ENCODE results near the gene FRYL.
"Not testable (repeated sequence)": the region's sequence is repeated elsewhere in the genome, so short reads cannot be mapped to it uniquely, and the experiment has no call there.

FRYL gene

DNA sequence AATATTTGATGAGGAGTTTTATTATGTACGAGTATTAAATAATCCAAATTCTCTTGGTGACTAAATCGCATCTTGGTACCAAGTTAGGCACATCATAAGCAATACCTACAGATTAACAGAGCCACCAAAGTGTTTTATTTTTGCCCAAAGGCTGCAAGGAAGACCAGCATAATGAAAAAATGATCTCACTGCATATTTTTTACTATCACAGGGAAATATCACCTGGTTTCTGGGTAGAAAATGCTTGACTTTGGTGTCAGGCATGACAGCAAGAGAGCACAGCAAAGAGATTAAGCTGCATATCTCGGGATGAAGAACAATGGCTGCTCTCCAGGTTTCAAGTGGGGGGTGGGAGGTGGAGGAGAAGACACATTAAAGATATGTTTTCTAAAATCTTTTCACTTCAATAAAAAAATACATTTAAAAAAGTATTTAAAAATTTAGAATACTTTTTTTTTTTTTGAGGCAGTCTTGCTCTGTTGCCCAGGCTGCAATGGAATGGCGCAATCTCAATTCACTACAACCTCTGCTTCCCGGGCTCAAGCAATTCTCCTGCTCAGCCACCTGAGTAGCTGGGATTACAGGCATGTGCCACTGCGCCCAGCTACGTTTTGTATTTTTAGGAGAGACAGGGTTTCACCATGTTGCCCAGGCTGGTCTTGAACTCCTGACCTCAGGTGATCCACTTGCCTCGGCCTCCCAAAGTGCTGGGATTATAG is 86.1 kb downstream of the FRYL start:
- no peak for DNase-seq

DNA sequence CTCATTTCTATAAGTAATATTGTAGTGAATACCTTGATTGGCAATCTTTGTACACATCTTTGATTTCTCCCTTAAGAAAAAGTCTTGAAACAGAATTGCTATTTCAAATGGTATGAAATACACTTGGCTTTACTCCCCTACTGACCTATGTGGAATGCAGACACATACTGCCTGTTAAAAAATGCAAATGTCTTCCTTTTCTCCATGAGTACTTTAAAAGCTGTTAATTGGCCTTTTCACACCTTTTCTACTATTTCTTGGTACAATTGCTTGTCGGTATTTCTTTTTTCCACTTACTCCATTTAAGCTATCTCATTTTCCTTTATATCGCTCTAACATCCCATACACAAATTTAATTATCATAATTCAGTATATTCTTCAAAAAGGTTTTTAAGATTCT is 87.2 kb downstream of the FRYL start:
- no peak for DNase-seq

DNA sequence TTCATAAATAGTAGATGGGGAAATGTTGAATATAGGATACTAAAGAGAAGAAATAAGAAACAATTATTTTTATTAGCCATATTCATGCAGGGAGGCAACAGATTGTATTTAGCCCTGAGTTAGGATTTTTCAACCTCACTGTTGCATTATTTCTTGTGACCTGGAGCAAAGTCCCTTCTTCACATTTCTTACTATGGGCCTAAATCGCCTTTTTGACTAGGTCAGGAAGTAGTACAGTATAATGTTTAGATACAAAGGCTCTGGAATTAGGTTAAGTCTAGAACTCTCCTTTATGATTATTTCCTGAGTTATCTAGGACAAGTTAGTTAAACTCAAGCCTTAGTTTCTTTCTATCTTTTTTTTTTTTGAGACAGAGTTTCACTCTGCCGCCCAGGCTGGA is 88.0 kb downstream of the FRYL start:
- DNase-seq = no peak

GRCh38 chr4:48688953-48689352 is 91.1 kb downstream of the FRYL start:
- no peak for DNase-seq

- no peak for DNase-seq
Observed at GRCh38 chr4:48687313-48688051, 92.6 kb downstream of the FRYL start.

GRCh38 chr4:48686369-48686768 is 93.7 kb downstream of the FRYL start:
- DNase-seq = no peak

DNA sequence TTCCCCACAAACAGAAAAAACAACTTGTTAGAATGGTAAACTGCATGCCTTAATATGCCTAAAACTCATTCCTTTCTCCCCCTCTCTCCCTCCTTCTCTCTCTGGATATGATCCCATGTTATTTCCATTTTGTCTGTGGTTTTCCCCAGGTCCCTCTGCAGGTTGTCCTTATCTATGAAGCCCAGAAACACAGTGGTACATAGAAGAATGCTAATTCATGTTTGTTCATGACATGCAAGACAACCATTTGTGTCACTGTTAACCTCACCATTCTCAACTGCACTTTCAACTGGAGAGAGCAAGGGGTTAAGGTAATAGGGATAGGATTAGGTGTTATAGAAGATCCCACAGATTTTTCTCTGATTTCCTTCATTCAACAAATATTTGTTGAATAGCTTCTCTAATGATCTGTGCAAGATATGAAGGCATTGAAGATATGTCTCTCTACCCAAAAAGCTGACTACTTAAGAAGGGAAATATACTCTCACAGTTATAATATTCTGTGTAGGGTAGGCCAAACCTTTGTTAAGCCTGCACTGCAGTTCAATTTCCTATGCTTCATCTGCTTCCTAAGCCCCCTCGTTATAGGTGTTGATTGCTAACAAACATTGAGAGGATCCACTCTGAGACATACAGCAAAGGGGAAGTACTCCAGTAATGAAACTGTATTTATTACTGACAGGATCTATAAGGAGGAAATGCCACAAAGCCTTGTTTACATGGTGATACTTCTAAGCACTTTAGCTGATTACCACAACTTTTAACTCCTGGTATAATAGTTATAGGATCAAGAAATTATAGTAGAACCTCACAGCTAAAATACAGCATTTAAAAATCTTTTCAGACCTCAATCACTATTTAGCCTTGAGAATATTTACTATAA is 96.1 kb downstream of the FRYL start:
- no peak for DNase-seq

GRCh38 chr4:48682870-48683269 is 97.2 kb downstream of the FRYL start:
- not testable (repeated sequence) for DNase-seq

DNA sequence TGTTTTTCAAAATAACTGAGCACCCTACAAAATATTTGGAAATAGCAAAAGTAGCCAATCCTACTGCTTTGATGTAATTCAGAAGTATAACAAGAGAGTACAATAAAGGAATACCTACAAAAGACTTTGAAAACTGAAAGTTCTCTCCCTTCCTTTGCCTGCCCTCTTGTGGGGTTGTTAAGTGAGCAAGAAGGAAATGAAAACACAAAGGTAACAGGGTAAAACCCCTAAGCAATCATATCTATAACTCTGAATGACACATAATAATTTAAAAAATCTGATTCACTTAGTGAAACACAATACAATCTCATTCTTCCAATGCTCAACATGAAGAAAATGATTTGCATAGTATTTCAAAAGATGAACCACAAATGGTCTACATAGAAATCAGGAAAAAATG is 98.2 kb downstream of the FRYL start:
- no peak for DNase-seq

DNA sequence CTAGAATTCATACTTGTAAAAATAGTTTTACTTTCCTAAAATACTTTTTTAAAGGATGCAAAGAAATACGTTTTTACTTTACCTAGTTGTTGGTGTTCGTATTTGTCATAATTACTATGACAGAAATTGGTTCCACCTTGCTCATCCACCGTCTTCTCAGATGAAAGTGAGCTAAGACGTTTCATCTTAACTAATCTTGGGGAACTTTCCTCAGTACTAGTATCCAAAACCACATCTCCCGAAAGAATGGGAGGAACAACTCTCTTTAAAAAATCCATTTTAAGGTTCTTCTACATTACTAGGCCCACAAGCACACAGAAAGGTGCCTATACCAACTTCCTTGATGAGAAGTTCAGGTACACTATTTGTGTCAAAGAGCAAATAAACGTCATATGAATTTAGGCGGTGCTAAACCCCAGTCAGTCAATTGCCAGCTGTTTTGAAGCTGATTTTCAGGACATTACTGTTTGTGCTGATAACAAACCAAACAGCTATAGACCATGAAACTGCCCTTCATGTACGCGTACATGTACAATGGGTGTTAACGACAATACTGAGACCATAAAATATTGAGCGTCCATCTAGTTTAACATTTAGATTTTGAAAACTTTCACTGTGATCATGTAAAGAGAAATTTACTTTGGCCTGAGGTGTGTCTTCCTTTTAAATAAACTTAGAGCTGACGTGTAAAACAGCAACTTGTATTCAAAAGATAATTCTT is 99.1 kb downstream of the FRYL start:
- DNase-seq = no peak

GRCh38 chr4:48673537-48673936 is 106.5 kb downstream of the FRYL start:
- no peak for DNase-seq

DNA sequence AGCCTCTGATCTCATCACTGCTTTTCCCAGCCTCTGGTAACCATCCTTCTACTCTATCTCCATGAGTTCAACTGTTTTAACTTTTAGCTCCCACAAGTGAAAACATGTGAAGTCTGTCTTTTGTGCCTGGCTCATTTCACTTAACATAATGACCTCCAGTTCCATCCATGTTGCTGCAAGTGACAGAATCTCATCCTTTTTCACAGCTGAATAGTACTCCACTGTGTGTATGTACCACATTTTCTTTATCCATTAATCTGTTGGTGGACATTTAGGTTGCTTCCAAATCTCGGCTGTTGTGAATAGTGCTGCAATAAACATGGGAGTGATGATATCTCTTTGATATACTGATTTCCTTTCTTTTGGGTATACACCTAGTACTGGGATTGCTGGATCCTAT is 109.5 kb downstream of the FRYL start:
- no peak for DNase-seq

- DNase-seq = no peak
Observed at GRCh38 chr4:48669086-48669485, 111.0 kb downstream of the FRYL start.

DNA sequence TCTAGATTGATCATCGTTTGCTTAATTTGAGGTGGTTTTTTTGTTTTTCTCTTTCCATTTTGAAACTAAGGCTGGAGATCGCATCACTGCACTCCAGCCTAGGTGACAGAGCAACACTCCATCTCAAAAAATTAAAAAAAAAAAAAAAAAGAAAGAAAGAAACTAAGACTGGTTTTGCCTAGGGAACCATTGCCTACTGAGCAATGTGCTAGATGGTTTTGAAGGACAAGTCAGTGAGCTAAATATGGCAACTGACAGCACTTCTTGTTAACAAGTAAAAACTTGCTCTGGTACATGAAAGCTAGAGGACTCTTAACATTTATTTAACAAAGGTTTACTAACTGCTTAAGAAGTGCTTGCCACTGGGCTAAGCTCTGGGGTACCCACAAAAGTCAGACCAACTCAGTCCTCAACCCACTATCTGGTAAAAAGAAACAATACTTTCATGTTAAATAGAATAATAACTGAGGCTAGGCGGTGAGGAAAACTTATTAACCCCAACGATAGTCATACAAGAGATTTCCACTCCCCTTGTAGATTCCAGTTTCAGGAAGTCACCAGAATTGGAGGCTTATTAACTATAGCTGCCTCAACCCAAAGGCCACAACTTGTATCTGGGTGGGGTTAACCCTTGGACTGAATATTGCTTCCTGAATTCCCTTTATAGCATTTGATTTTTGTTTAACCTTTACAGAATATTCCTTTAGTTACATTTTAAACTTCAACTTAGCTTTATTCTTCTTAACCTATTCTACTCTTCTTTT is 111.6 kb downstream of the FRYL start:
- DNase-seq = no peak

GRCh38 chr4:48667148-48667547 is 112.9 kb downstream of the FRYL start:
- DNase-seq = no peak

DNA sequence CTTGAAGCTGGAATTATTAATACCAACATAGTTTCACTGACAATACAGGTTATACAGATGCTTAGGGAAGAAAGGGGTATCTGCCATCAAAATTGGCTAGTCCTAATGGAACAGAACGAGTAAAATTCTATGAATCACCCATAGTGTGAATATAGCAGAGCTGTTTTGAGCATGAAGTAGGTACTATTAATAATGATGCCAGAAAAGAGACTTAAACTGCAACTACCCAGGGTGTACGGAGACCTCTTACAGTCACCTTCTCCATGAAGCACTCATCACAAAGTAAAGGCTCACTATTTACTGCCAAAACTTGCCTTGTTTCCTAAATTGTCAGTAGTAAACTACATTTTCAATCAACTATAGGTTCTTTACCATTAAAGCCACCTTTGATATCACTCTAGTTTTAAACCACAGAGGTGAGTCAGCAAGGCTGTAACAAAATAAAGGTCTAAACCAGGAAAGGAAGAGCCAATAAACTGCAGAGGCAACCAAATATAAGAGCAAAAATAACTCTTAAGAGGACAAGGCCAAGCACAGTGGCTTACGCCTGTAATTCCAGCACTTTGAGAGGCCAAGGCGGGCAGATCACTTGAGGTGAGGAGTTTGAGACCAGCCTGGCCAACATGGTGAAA is 114.4 kb downstream of the FRYL start:
- no peak for DNase-seq

- DNase-seq = no peak
Observed at GRCh38 chr4:48664938-48665337, 115.1 kb downstream of the FRYL start.

DNA sequence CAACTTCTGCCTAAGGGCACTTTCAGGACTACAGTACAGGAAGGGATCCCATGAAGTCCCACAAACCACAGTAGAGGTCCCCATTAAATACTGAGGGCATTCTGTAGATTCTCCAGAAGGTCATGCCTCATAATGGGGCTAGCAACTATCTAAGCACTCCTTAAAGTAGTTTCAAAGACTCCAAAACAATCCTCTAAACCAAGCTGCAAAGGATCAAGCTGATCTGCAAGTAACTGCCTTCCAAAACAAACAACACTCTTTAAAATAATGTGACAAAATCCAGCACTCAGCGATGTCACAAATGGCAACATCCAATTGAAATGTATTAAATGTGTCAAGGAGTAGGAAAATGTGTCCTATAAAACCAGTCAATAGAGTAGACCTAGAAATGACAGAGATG is 118.7 kb downstream of the FRYL start:
- no peak for DNase-seq

- no peak for DNase-seq
Observed at GRCh38 chr4:48660347-48660746, 119.7 kb downstream of the FRYL start.

- no peak for DNase-seq
Observed at GRCh38 chr4:48654015-48654664, 125.9 kb downstream of the FRYL start.

All from NK-92 treated with Interleukin-12 subunit alpha and Interleukin-12 subunit beta, amount 100 ng/mL, for 24 hours (cell line).